Left ventricle myocardium inferior (tissue), 1 donor: Measurements from ENCODE around the gene ARHGDIA. TPM values are rescaled to one million over a fixed set of nuclear protein-coding genes. Genes with fewer than 3 reads are reported as not detected.

Experiments used
- DNase-seq: peaks from one replicate; pipeline ENCODE4 v3.0.0-alpha.2; 2020
- H3K27ac ChIP-seq: fragments of 200-600 bp; replicated peaks from 2 replicates; pipeline ENCODE4 v1.8.0; 2021
- H3K27me3 ChIP-seq: fragments of 200-600 bp; 2 replicates; pipeline ENCODE4 v1.8.0; 2021; ENCODE audit warnings: low read depth
- H3K36me3 ChIP-seq: fragments of 200-600 bp; 2 replicates; pipeline ENCODE4 v1.8.0; 2021
- H3K4me1 ChIP-seq: fragments of 200-600 bp; 2 replicates; pipeline ENCODE4 v1.8.0; 2021
- H3K4me3 ChIP-seq: fragments of 200-600 bp; 2 replicates; pipeline ENCODE4 v1.8.0; 2021; ENCODE audit warnings: mild to moderate bottlenecking, moderate library complexity
- H3K9me3 ChIP-seq: fragments of 200-600 bp; replicated peaks from 2 replicates; pipeline ENCODE4 v1.8.0; 2021
- intact Hi-C: fragments of 100-400 bp; cut with micrococcal nuclease; formaldehyde crosslinking; loops from one replicate; pipeline ENCODE4 v1.11.0; 2022
- total RNA-seq: library from RNA; stranded (reverse); fragmentation: NEBNext Ultra II Directional; extraction: Animal tissue kit (Norgen Biotek cat#: 25700); gene quantifications from one replicate; pipeline ENCODE4 v1.2.1, GENCODE V29; 2021
- TF ChIP-seq, protein P1 (sequence below): fragments of 200-600 bp; IDR thresholded peaks from 2 replicates; pipeline ENCODE4 v1.8.0; 2021; ENCODE audit warnings: antibody characterized with exemption, mild to moderate bottlenecking, borderline replicate concordance
- donor health status: DM: no; HTN: yes; CAD: no; lungs with severe emphysema.

Gene ARHGDIA
- total RNA-seq, 1 donor from 2014 or later, result 95.1 TPM

DNA sequence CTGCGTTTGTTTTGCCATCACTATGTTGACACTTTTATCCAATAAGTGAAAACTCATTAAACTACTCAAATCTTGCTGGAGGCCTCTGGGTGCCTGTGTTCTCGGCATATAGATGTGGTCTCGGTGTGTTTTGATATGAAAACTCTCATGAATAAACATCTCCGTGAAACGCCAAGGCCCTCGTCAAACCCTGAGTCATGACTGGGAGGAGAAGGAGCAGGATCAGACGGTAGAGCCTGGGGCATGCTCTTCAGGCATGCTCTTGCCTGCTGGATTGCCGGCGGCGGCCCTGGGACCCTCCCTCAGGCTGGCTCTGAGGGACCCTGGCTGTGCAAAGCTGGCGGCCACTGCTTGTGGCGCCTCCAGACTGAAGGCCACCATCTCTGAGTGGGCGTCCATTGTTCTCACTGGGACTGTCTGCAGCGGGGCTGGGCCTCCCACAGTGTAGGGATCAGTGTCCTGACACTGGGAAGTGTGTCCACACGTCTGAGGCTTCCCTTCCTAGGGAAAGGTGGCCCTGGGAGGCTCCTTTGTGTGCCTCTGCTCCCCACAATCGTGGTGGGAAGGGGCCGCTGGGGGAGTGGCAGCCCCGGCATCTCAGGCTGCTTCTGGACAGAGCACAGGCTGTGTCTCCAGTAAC, 29.2 kb upstream of the ARHGDIA start:
- Histone ChIP-seq H3K27me3 (no peaks in the 10 kb centered on the region), H3K36me3 (peaks cover 62% of the 10 kb centered on the region), H3K27ac (no peak overlapping the region), H3K4me1 (peaks cover 16% of the 10 kb centered on the region), H3K4me3 (no peak overlapping the region), H3K9me3 (no peaks in the 10 kb centered on the region)
- intact Hi-C loops, result no loop called here
- TF ChIP-seq, protein P1, sequence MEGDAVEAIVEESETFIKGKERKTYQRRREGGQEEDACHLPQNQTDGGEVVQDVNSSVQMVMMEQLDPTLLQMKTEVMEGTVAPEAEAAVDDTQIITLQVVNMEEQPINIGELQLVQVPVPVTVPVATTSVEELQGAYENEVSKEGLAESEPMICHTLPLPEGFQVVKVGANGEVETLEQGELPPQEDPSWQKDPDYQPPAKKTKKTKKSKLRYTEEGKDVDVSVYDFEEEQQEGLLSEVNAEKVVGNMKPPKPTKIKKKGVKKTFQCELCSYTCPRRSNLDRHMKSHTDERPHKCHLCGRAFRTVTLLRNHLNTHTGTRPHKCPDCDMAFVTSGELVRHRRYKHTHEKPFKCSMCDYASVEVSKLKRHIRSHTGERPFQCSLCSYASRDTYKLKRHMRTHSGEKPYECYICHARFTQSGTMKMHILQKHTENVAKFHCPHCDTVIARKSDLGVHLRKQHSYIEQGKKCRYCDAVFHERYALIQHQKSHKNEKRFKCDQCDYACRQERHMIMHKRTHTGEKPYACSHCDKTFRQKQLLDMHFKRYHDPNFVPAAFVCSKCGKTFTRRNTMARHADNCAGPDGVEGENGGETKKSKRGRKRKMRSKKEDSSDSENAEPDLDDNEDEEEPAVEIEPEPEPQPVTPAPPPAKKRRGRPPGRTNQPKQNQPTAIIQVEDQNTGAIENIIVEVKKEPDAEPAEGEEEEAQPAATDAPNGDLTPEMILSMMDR, result no peak
- no peak for DNase-seq

DNA sequence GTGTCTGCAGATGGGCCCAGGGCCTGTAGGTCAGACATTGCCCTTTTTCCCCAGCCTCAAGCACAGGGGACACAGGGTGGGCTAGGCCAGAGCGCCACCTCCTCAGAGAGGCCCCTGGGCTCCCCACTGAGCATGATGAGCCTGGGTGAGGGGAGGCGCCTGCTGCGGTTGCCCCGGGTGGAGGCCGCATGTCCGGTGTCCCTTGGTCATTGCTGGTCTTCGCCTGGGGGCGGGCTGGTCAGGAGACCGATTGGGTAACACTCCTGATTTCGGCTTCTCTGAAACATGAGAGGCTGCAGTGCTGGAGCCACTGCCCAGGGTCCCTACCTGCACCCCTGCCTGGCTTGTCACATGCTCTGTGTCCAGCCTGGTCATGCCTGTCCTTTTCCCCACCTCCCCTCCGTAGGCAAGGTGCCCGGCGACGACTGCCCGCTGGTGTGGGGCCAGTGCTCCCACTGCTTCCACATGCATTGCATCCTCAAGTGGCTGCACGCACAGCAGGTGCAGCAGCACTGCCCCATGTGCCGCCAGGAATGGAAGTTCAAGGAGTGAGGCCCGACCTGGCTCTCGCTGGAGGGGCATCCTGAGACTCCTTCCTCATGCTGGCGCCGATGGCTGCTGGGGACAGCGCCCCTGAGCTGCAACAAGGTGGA, 28.5 kb upstream of the ARHGDIA start:
- Histone ChIP-seq H3K9me3 (no peaks in the 10 kb centered on the region), H3K4me3 (no peak overlapping the region), H3K4me1 (peaks cover 16% of the 10 kb centered on the region), H3K27ac (no peak overlapping the region), H3K27me3 (no peaks in the 10 kb centered on the region), H3K36me3 (peaks cover 63% of the 10 kb centered on the region)
- TF ChIP-seq, protein P1, result no peak
- intact Hi-C loops, result no loop called here
- DNase-seq, result no peak

DNA sequence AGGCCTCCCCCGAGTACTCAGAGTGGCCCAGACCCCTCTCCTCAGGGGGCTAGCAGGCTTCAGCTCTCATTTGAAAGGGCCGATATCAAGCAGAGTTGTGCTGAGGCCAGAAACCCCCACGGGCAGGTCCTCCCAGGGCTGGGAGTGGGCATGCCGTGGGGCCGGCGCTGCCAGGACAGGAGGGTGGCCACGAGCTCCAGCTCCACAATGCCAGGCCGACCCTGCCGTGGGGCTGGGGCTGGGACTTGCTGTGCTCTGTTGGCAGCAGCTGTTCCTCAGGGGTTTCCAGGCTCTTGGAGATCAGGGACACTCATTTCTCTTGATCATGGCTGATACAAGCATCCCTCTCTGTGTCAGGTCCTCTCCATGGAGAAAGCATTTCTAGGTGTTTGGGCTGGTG, 27.7 kb upstream of the ARHGDIA start:
- Histone ChIP-seq H3K27me3 (no peaks in the 10 kb centered on the region), H3K36me3 (peaks cover 68% of the 10 kb centered on the region), H3K27ac (no peak overlapping the region), H3K4me1 (peaks cover 18% of the 10 kb centered on the region), H3K4me3 (no peak overlapping the region), H3K9me3 (no peaks in the 10 kb centered on the region)
- no peak for DNase-seq
- TF ChIP-seq, protein P1, result no peak
- intact Hi-C loops, result no loop called here

DNA sequence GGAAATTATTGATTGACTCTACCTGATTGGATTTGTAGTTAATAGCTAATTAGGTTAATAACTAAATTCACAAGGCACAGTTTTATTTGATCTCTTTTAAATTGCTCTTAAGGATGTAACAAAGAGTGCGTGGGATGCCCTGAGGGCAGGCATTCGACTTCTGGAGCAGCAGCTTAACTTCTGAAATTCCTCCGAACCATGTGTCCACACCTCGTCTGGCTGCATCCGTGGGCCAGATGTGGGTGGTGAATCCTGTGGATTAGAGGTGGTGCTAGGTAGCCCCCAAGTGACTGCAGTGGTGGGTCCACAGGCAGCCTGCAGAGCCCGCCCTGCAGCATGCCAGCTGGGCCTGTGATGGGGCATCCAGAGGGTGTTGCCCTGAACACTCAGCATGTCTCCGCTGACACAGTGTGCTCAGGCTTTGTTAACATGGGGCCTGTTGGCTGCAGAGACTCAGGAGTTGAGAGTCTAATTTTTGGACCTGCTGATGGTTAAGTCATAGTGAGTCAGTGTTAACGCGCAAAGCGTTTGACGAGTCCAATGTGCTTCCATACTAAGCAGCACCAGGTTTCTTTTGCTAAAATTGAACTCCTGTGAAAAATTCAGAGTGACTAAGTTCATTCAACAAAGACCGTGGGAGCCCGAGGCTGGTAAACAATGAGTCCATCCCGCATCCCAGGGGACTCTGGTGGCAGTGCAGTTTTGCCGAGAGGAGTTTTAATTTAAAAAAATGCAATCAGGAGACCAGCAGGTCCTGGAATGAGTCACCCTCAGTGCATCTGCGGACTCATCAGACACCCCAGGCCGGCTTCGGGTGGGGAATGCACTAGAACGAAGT, 27.1 kb upstream of the ARHGDIA start:
- DNase-seq, result no peak
- Histone ChIP-seq H3K9me3 (no peaks in the 10 kb centered on the region), H3K4me3 (no peak overlapping the region), H3K36me3 (peaks cover 72% of the 10 kb centered on the region), H3K27me3 (no peaks in the 10 kb centered on the region), H3K27ac (no peak overlapping the region), H3K4me1 (peaks cover 20% of the 10 kb centered on the region)
- intact Hi-C loops, result no loop called here
- TF ChIP-seq, protein P1, result no peak

DNA sequence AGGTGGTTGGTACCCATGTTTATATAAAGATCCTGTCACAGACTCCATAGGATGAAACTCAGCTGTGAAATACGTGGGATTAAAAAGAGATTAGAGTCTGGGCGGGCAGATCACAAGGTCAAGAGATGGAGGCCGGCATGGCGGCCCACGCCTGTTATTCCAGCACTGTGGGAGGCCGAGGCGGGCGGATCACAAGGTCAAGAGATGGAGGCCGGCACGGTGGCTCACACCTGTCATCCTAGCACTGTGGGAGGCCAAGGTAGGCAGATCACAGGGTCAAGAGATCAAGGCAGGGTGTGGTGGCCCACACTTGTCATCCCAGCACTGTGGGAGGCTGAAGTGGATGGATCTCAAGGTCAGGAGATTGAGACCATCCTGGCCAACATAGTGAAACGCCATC, 24.3 kb upstream of the ARHGDIA start:
- peaks cover 28% of the 10 kb centered on the region for H3K4me1 ChIP-seq
- H3K36me3 ChIP-seq, result peaks cover 69% of the 10 kb centered on the region
- H3K27ac ChIP-seq, result no peak overlapping the region
- TF ChIP-seq, protein P1, result no peak
- no peaks in the 10 kb centered on the region for H3K9me3 ChIP-seq
- DNase-seq, result no peak
- no peaks in the 10 kb centered on the region for H3K27me3 ChIP-seq
- intact Hi-C loops, result no loop called here
- no peak overlapping the region for H3K4me3 ChIP-seq
